HepG2 (cell line): ENCODE results near the gene SIK3.

Experiments used
- CTCF ChIP-seq: sonication (generic); formaldehyde crosslinking; IDR thresholded peaks from 2 replicates; pipeline ENCODE4 v1.5.0; 2020; ENCODE audit warnings: mild to moderate bottlenecking, missing genetic modification reagents, moderate library complexity
- ZBTB10 ChIP-seq: sonication (generic); formaldehyde crosslinking; IDR thresholded peaks from 2 replicates; pipeline ENCODE4 v1.4.0; 2020; ENCODE audit warnings: missing genetic modification reagents, borderline replicate concordance
- ZBTB7B ChIP-seq: sonication (generic); formaldehyde crosslinking; IDR thresholded peaks from 2 replicates; pipeline ENCODE4 v1.4.0; 2020; ENCODE audit warnings: missing genetic modification reagents
- ZNF512 ChIP-seq: sonication (generic); formaldehyde crosslinking; IDR thresholded peaks from 2 replicates; pipeline ENCODE4 v1.4.0; 2020; ENCODE audit warnings: mild to moderate bottlenecking, missing genetic modification reagents

- TF ChIP-seq CTCF (CRISPR knock-in tag) (no peak), ZBTB10 (no peak), ZNF512 (CRISPR knock-in tag) (no peak), ZBTB7B (CRISPR knock-in tag) (no peak)
Observed at GRCh38 chr11:116964269-116964668, 134.0 kb downstream of the SIK3 start.
